ENCODE results near the gene USP49. TPM values are rescaled to one million over a fixed set of nuclear protein-coding genes. Genes with fewer than 3 reads are reported as not detected.

Gene USP49
- total and polyA plus RNA-seq, 10 of the 15 experiments (the other 5 are each of a cell fraction or from before 2014, with no cell fraction given), result 1.0 to 7.7 (median 4.3) TPM

GRCh38 chr6:41887331-41887751 lies 7.8 kb downstream of the USP49 start:
- H3K79me2 ChIP-seq (ENCODE audit: control insufficient read depth, insufficient read depth, low read length), result no peaks in the 10 kb centered on the region
- TF ChIP-seq MEF2B (IDR thresholded peaks at IDR 0.05; ENCODE audit: partially characterized antibody, poor library complexity, severe bottlenecking), result no peak
- no peak for TF ChIP-seq CBX3 (IDR thresholded peaks at IDR 0.05; ENCODE audit: borderline replicate concordance, low read depth)
- TF ChIP-seq TBL1XR1 (IDR thresholded peaks at IDR 0.05; ENCODE audit: low read depth, low read length), result no peak
- no peak for TF ChIP-seq GATAD2B (conservative IDR thresholded peaks at IDR 0.05; ENCODE audit: low read depth)
- no peak for TF ChIP-seq STAT1 (conservative IDR thresholded peaks at IDR 0.05)
- no peak for TF ChIP-seq RFX5 (IDR thresholded peaks at IDR 0.05; ENCODE audit: low read depth, low read length)
- no peak for TF ChIP-seq SPI1 (IDR thresholded peaks at IDR 0.05; ENCODE audit: borderline replicate concordance, insufficient read depth, low read depth, low read length)
- no peak for TF ChIP-seq CUX1 (IDR thresholded peaks at IDR 0.05; ENCODE audit: insufficient replicate concordance, low read depth, low read length)
- TF ChIP-seq ZBTB11 (CRISPR knock-in tag; IDR thresholded peaks at IDR 0.05), result no peak
- no peak for TF ChIP-seq POLR2A (IDR thresholded peaks at IDR 0.05; ENCODE audit: low read depth, low read length)
- ChIA-PET SMC1A (ENCODE audit: uncharacterized antibody, unreplicated experiment) (interaction anchor here (1.2 kb wide), 1 partner anchor 10 kb away, joined by 3 read pairs; no protein-coding TSS in a partner anchor), RAD21 (ENCODE audit: unreplicated experiment) (no interaction called here), POLR2A (interaction anchor here (0.5 to 1.2 kb wide), 5 partner anchors 13 to 1167 kb away, joined by 3 to 5 read pairs (median 4); no protein-coding TSS in a partner anchor), CTCF (interaction anchor here (0.6 to 1.2 kb wide), 6 partner anchors 9 to 77 kb away, joined by 3 to 5 read pairs (median 4); partner anchors contain the start of genes BYSL and MED20)
- no peaks in the 10 kb centered on the region for H3K4me1 ChIP-seq (ENCODE audit: control insufficient read depth, insufficient read depth, low read length)
- H3K9ac ChIP-seq (ENCODE audit: control insufficient read depth, insufficient read depth, low read length), result no peak overlapping the region
- H3K27ac ChIP-seq (ENCODE audit: control insufficient read depth, insufficient read depth), result no peak overlapping the region
- intact Hi-C loops (cut with micrococcal nuclease; ENCODE audit: unreplicated experiment) (no loop called here), in situ Hi-C loops (cut with MboI) (no loop called here)
- 58% methylated on average over 4 of the region's 4 CpGs for WGBS (ENCODE audit: insufficient coverage, insufficient replicate concordance, low lambda C conversion rate, missing lambda C conversion rate)
- ATAC-seq, result no peak
- H3K27me3 ChIP-seq (replicated peaks in 1 of 2; ENCODE audit: control insufficient read depth in 2 of 2, insufficient read depth in 2 of 2, low read length in 1 of 2), result no peaks in the 10 kb centered on the region
- FAIRE-seq, result no peak
- H2AFZ ChIP-seq (ENCODE audit: control insufficient read depth, low read depth, low read length), result no peak overlapping the region
- no peaks in the 10 kb centered on the region for H3K9me3 ChIP-seq (replicated peaks; ENCODE audit: control insufficient read depth, insufficient read depth, low read length)
- no peaks in the 10 kb centered on the region for H4K20me1 ChIP-seq (ENCODE audit: control insufficient read depth, insufficient read depth)
- H3K4me2 ChIP-seq (ENCODE audit: control insufficient read depth, insufficient read depth), result no peak overlapping the region
- no peak overlapping the region for H3K4me3 ChIP-seq
- DNase-seq (ENCODE audit: low read depth, low spot score), result no peak
- BruUV-seq (replicated peaks), result no TSS peak
- no peaks in the 10 kb centered on the region for H3K36me3 ChIP-seq (ENCODE audit: control insufficient read depth in 2 of 2, insufficient read depth in 2 of 2, low read length in 1 of 2)

All from GM12878 (cell line).